Measurements from ENCODE around the gene SLF2. TPM values are rescaled to one million over a fixed set of nuclear protein-coding genes. Genes with fewer than 3 reads are reported as not detected.
A peak's percentile ranks its signal among the peaks of the same experiment; 100 is the strongest.
"Not testable (repeated sequence)": the region's sequence is repeated elsewhere in the genome, so short reads cannot be mapped to it uniquely, and the experiment has no call there.

SLF2 gene
- total and polyA plus RNA-seq, 2 of the 8 experiments (the other 6 are each of a cell fraction or from before 2014, with no cell fraction given), result 5.5 to 20.9 TPM

GRCh38 chr10:100972904-100973535 lies 60.3 kb downstream of the SLF2 start (continued):
- no peak for TF ChIP-seq CTCF (IDR thresholded peaks at IDR 0.05; ENCODE audit: control extremely low read depth in 1 of 3, insufficient read depth in 1 of 3, low read depth in 1 of 3, low read length in 3 of 3)
- no peak for TF ChIP-seq BACH1 (IDR thresholded peaks at IDR 0.05; ENCODE audit: low read length)
- TF ChIP-seq HDAC6 (IDR thresholded peaks at IDR 0.05; ENCODE audit: low read depth, low read length), result no peak

- ChIA-PET CTCF (ENCODE audit: partially characterized antibody) (interaction anchor here (0.5 to 2.0 kb wide), 3 partner anchors 37 to 414 kb away, joined by 3 to 5 read pairs (median 3); no protein-coding TSS in a partner anchor), POLR2A (ENCODE audit: partially characterized antibody) (interaction anchor here (0.6 to 1.2 kb wide), 2 partner anchors 11 to 13 kb away, joined by 3 to 5 read pairs; partner anchors contain the start of genes MRPL43 and TWNK)
- H3K18ac ChIP-seq (ENCODE audit: extremely low read depth, low read length); H3K4me3 ChIP-seq (ENCODE audit: extremely low read depth in 1 of 4, insufficient read depth in 2 of 4, low read depth in 3 of 4, low read length in 4 of 4); H2BK5ac ChIP-seq (ENCODE audit: low read depth, low read length); H2BK12ac ChIP-seq (ENCODE audit: low read depth, low read length); H3K79me1 ChIP-seq (ENCODE audit: low read depth, low read length); H3K23me2 ChIP-seq (ENCODE audit: low read depth, low read length); H3K9ac ChIP-seq (replicated peaks in 1 of 4; ENCODE audit: extremely low read depth in 1 of 4, low read depth in 3 of 4, low read length in 3 of 4); H3K56ac ChIP-seq (replicated peaks; ENCODE audit: insufficient read length, low read depth, low read length); H3K14ac ChIP-seq (ENCODE audit: insufficient read length); H2BK120ac ChIP-seq (replicated peaks; ENCODE audit: low read depth, low read length); H3K9me3 ChIP-seq (ENCODE audit: insufficient read depth in 2 of 2, low read depth in 1 of 2, low read length in 1 of 2); H3K4ac ChIP-seq (replicated peaks; ENCODE audit: insufficient read length, low read depth, low read length); DNase-seq (ENCODE audit: low read depth in 1 of 2, low spot score in 2 of 2); H3K27ac ChIP-seq (ENCODE audit: low read depth, low read length); H3K4me2 ChIP-seq (ENCODE audit: insufficient read depth in 1 of 2, low read depth in 2 of 2, low read length in 2 of 2); H4K91ac ChIP-seq (replicated peaks; ENCODE audit: insufficient read length, low read length); H4K8ac ChIP-seq (ENCODE audit: extremely low read depth, insufficient read depth, low read length); H3K23ac ChIP-seq (ENCODE audit: insufficient read length); H3K79me2 ChIP-seq (ENCODE audit: control insufficient read depth in 1 of 2, insufficient read depth in 2 of 2, low read length in 2 of 2); H2BK15ac ChIP-seq (ENCODE audit: low read length); H3K27me3 ChIP-seq (replicated peaks in 1 of 4; ENCODE audit: control insufficient read depth in 3 of 4, extremely low read depth in 1 of 4, insufficient read depth in 3 of 4, low read length in 3 of 4); H2AK5ac ChIP-seq (ENCODE audit: low read depth, low read length); H2BK20ac ChIP-seq (ENCODE audit: low read length); H4K5ac ChIP-seq (ENCODE audit: insufficient read length, low read depth, low read length); H2AFZ ChIP-seq (ENCODE audit: low read length): not testable (repeated sequence)
- peaks cover 0 to 11% (median 3%) of the 10 kb centered on the region in 4 experiments; a peak in 4 of 8 replicates for H3K36me3 ChIP-seq (ENCODE audit: control insufficient read depth in 2 of 4, insufficient read depth in 4 of 4, low read length in 3 of 4)
- H4K20me1 ChIP-seq (replicated peaks in 1 of 2; ENCODE audit: control insufficient read depth in 1 of 2, insufficient read depth in 2 of 2, low read length in 2 of 2), result peaks cover 0 to 16% of the 10 kb centered on the region in 2 experiments
- H3K4me1 ChIP-seq (replicated peaks in 1 of 4; ENCODE audit: control insufficient read depth in 3 of 4, insufficient read depth in 4 of 4, low read length in 3 of 4), result peaks cover 0 to 11% (median 9%) of the 10 kb centered on the region in 4 experiments; a peak in 6 of 7 replicates
- WGBS, 2 experiments (ENCODE audit: extremely low coverage in 1 of 2, insufficient coverage in 1 of 2, insufficient read length in 1 of 2, insufficient replicate concordance in 2 of 2, low coverage in 1 of 2, low lambda C conversion rate in 2 of 2, missing lambda C conversion rate in 1 of 2), result 91% methylated on average over 8 of the region's 8 CpGs; no CpG with 5 or more reads in 1 of the 2 experiments
- peak; percentile 13 for FAIRE-seq
These were observed 62.6 kb downstream of the SLF2 start for GRCh38 chr10:100975397-100975796.
